Activated CD8-positive, alpha-beta memory T cell treated with anti-CD3 and anti-CD28 coated beads, Interleukin-2, amount 10 ng/mL, durations not matched to agents 7 days and 5 days (primary cell): Measurements from ENCODE around the gene PPP1R15B. TPM values are rescaled to one million over a fixed set of nuclear protein-coding genes. Genes with fewer than 3 reads are reported as not detected.

Source experiments
- ATAC-seq: fragments of 150-1000 bp; cut with Tn5 transposase; one replicate; pipeline ENCODE4 v1.10.0; 2021; ENCODE audit warnings: moderate library complexity
- CTCF ChIA-PET: fragments of 350-600 bp; sonication (Branson Sonifier 250); formaldehyde crosslinking; loops from one replicate; lab custom pipeline; 2021; ENCODE audit warnings: antibody characterized with exemption; lab: Charles Lee
- DNase-seq: peaks from one replicate; pipeline ENCODE4 v3.0.0-alpha.2; 2020
- H3K27ac Mint-ChIP-seq: one replicate; pipeline ENCODE4 v1.8.0; 2021; ENCODE audit warnings: mild to moderate bottlenecking, mixed read lengths
- H3K27me3 Mint-ChIP-seq: one replicate; pipeline ENCODE4 v1.8.0; 2021; ENCODE audit warnings: mixed read lengths
- H3K36me3 Mint-ChIP-seq: one replicate; pipeline ENCODE4 v1.8.0; 2021; ENCODE audit warnings: mild to moderate bottlenecking, mixed read lengths
- H3K4me1 Mint-ChIP-seq: one replicate; pipeline ENCODE4 v1.8.0; 2021; ENCODE audit warnings: mixed read lengths
- H3K4me3 Mint-ChIP-seq: one replicate; pipeline ENCODE4 v1.8.0; 2021; ENCODE audit warnings: mild to moderate bottlenecking, moderate library complexity, mixed read lengths
- H3K9me3 Mint-ChIP-seq: one replicate; pipeline ENCODE4 v1.8.0; 2022; ENCODE audit warnings: low read depth, mixed read lengths
- total RNA-seq, 2 experiments: library from RNA; stranded (reverse); gene quantifications; one replicate each; pipeline ENCODE4 v1.2.3, GENCODE V29; 2021

PPP1R15B gene
- total RNA-seq, result 10 to 100 TPM; 75.5 to 81.7 TPM

- H3K27me3 Mint-ChIP-seq, result no peaks in the 10 kb centered on the region
Measured at GRCh38 chr1:204411451-204412204, at the start of gene PPP1R15B. Gene PPP1R15B, minus strand, starts transcription at chr1:204411817. Its CDS starts 406 bp downstream, at chr1:204411411.

DNA sequence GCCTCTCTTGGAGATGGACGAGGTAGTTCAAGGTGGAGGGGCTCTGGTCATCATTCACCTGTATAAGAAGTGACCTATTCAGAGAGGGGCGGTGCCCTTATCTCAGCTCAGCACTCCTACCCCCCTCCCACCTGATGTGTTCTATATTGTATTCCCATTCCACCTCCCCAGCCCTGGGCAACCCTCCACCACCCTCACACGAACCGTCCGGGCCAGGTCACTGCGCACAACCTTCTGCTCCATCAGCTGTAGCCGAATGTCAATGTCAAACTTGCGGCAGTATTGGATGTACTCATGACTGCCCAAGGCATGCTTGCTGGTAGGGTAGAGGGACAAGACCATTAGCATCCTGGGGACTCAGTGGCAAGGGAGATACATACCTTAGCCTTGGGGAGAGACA is 48.7 kb upstream of the PPP1R15B start:
- DNase-seq (no peak), ATAC-seq (no peak)
- peaks cover 42% of the 10 kb centered on the region for H3K4me1 Mint-ChIP-seq
- peak overlapping the region; percentile 73 for H3K27ac Mint-ChIP-seq
- H3K4me3 Mint-ChIP-seq, result no peak overlapping the region
- no peaks in the 10 kb centered on the region for H3K9me3 Mint-ChIP-seq
- H3K36me3 Mint-ChIP-seq, result peaks cover 22% of the 10 kb centered on the region
- H3K27me3 Mint-ChIP-seq, result no peaks in the 10 kb centered on the region
- CTCF ChIA-PET, result interaction anchor here (1.1 to 5.8 kb wide), 3 partner anchors 14 to 62 kb away, joined by 3 to 20 read pairs (median 6); partner anchors contain the start of gene PIK3C2B

More at GRCh38 chr1:204411451-204412204, at the start of gene PPP1R15B:
- no peaks in the 10 kb centered on the region for H3K9me3 Mint-ChIP-seq
- DNase-seq (peak; percentile 98), ATAC-seq (peak; percentile 91)
- H3K27ac Mint-ChIP-seq, result peak within 1 kb of the TSS; percentile 100
- peaks cover 16% of the 10 kb centered on the region for H3K4me1 Mint-ChIP-seq
- CTCF ChIA-PET, result interaction anchor here (0.7 to 5.1 kb wide), 8 partner anchors 13 to 652 kb away, joined by 3 to 66 read pairs (median 4); partner anchors contain the start of gene MDM4
- H3K36me3 Mint-ChIP-seq, result peaks cover 36% of the 10 kb centered on the region
- peak within 1 kb of the TSS; percentile 92 for H3K4me3 Mint-ChIP-seq

DNA sequence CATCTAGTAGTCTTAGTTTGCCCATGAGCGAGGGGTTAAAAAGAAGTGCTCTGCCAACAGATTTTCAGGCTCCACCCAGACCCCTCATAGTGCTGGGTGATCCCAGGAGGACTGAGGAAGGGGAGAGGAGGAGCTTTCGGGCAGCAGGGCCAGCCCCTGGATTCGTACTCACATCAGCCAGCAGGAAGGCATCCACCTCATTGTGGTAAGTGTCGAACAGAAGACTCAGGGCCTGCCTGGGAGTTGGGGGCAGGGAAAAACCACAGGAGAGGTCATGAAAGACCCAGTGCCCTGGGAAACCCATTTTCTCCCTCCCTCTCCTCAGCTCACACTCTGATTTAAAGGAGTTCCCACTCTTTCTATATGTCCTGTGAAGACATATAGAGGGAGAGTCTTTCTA is 48.1 kb upstream of the PPP1R15B start:
- H3K4me1 Mint-ChIP-seq, result peaks cover 39% of the 10 kb centered on the region

DNA sequence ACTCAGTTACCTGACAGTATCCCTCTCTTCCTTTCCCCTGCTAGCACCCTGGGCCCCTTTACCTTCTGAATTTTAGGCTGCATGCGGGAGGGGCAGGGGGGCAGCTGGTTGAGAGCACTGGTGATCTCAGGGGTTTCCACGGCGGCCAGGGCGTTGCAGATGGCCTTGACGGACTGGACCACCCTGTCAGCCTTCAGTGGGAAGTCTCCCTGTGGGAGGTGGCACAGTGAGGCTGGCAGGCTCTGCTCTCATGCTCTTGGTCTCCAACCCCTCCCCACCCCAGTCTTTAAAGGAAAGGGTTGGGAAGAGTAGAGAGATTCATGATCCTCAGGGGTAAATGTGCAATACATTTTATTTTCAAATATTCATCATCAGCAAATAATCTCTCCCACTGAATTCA is 46.0 kb upstream of the PPP1R15B start:
- CTCF ChIA-PET, result interaction anchor here (1.0 to 1.6 kb wide), 6 partner anchors 8 to 47 kb away, joined by 3 to 5 read pairs (median 4); no protein-coding TSS in a partner anchor

More for the DNA sequence above, 48.1 kb upstream of the PPP1R15B start:
- Mint-ChIP-seq H3K4me3 (no peak overlapping the region), H3K36me3 (peaks cover 22% of the 10 kb centered on the region), H3K27me3 (no peaks in the 10 kb centered on the region), H3K27ac (no peak overlapping the region), H3K9me3 (no peaks in the 10 kb centered on the region)
- DNase-seq (no peak), ATAC-seq (no peak)
- CTCF ChIA-PET, result interaction anchor here (1.1 to 5.8 kb wide), 2 partner anchors 14 to 61 kb away, joined by 3 to 20 read pairs; no protein-coding TSS in a partner anchor

GRCh38 chr1:204456826-204457442 is 45.3 kb upstream of the PPP1R15B start:
- H3K36me3 Mint-ChIP-seq, result peaks cover 27% of the 10 kb centered on the region
- H3K4me1 Mint-ChIP-seq, result peaks cover 32% of the 10 kb centered on the region
- H3K27ac Mint-ChIP-seq, result no peak overlapping the region
- ATAC-seq, result no peak
- no peaks in the 10 kb centered on the region for H3K9me3 Mint-ChIP-seq
- no peak for DNase-seq
- H3K4me3 Mint-ChIP-seq, result no peak overlapping the region
- CTCF ChIA-PET, result interaction anchor here (1.2 to 3.0 kb wide), 4 partner anchors 12 to 48 kb away, joined by 3 to 11 read pairs (median 4); partner anchors contain the start of gene PIK3C2B
- H3K27me3 Mint-ChIP-seq, result no peaks in the 10 kb centered on the region

More for the DNA sequence above, 46.0 kb upstream of the PPP1R15B start:
- Mint-ChIP-seq H3K27ac (no peak overlapping the region), H3K9me3 (no peaks in the 10 kb centered on the region), H3K36me3 (peaks cover 27% of the 10 kb centered on the region), H3K4me3 (no peak overlapping the region), H3K27me3 (no peaks in the 10 kb centered on the region), H3K4me1 (peaks cover 36% of the 10 kb centered on the region)
- DNase-seq, result no peak
- no peak for ATAC-seq

DNA sequence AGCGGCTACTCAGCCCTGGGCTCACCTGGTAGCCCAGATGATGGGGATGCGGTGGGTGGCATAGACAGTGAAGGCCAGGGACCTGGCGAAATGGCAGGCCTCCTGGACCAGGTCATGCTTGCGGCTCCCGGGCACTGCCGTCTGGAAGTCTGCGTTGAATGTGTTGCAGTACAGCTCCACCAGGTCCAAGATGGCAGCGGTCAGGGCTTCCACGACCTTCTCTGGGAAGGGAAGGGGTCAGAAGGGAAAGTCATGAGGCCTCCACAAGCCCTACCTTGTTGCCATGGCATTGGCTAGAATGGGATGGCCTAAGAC is 44.2 kb upstream of the PPP1R15B start:
- H3K9me3 Mint-ChIP-seq, result no peaks in the 10 kb centered on the region
- CTCF ChIA-PET, result interaction anchor here (0.9 to 3.0 kb wide), 2 partner anchors 9 to 39 kb away, joined by 3 to 11 read pairs; partner anchors contain the start of gene PIK3C2B
- H3K4me3 Mint-ChIP-seq, result no peak overlapping the region
- H3K36me3 Mint-ChIP-seq, result peaks cover 27% of the 10 kb centered on the region
- H3K4me1 Mint-ChIP-seq, result peaks cover 25% of the 10 kb centered on the region
- no peaks in the 10 kb centered on the region for H3K27me3 Mint-ChIP-seq
- ATAC-seq (no peak), DNase-seq (no peak)
- H3K27ac Mint-ChIP-seq, result no peak overlapping the region

DNA sequence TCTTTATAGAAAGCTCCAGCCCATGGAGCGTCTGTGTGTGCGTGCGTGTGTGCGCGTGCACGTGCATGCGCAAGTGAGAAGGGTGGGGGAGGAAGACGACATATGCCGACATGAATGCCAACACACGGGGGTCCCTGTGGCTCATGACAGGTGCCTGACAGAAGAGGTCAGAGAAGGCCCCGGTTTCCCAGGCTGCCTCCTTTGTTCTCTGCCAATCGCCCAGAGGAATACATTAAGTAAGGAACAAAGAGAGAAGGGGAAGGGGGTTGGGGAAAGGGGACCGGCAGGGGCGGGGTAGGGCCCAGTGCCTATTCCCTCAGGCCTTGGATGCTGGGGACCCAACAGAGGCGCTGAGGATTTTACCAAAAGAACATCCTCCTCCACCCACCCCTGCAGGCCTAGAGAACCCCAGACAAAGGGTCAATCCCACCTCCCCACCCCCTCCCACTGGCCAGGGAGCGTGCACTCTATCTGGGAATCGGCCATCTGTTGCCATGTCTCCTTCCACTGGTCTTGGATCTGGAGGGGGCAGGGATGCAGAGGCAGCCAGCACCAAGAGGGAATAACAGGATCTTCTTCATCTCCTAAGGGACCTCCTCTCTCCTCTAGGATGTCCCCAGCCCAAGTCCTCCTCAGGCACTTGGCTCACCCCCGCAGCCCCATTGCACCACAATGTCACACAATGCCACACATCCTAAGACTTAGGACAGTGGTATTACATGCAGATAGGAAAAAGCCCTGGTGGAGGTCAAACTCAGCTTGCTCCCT is 43.6 kb upstream of the PPP1R15B start:
- H3K9me3 Mint-ChIP-seq, result no peaks in the 10 kb centered on the region
- DNase-seq (no peak), ATAC-seq (no peak)
- peaks cover 24% of the 10 kb centered on the region for H3K36me3 Mint-ChIP-seq
- H3K4me1 Mint-ChIP-seq, result peaks cover 23% of the 10 kb centered on the region
- no peaks in the 10 kb centered on the region for H3K27me3 Mint-ChIP-seq
- no peak overlapping the region for H3K4me3 Mint-ChIP-seq
- CTCF ChIA-PET, result interaction anchor here (0.9 to 3.0 kb wide), 3 partner anchors 9 to 352 kb away, joined by 3 to 11 read pairs (median 6); partner anchors contain the start of gene PIK3C2B
- H3K27ac Mint-ChIP-seq, result peak overlapping the region; percentile 21

DNA sequence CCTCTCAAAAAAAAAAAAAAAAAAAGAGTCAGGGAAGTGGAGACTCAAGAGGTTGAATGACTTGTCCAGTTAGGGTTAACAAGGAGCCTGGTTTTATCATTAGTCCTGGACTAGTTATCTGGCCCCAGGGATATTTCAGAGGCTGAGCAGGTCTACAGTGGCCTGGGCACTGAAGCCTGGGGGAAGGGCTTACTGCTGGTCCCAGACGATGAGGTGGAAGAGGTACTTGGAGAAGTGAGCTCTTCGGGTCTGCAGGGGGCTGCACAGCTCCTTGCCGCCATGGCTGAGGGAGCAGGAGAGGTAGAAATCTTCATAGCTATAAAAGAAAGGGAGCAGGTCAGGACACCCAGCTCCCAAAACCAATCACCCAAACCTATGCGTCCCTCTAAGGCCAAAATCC is 42.9 kb upstream of the PPP1R15B start:
- peaks cover 16% of the 10 kb centered on the region for H3K36me3 Mint-ChIP-seq
- H3K27ac Mint-ChIP-seq, result peak overlapping the region; percentile 21

DNA sequence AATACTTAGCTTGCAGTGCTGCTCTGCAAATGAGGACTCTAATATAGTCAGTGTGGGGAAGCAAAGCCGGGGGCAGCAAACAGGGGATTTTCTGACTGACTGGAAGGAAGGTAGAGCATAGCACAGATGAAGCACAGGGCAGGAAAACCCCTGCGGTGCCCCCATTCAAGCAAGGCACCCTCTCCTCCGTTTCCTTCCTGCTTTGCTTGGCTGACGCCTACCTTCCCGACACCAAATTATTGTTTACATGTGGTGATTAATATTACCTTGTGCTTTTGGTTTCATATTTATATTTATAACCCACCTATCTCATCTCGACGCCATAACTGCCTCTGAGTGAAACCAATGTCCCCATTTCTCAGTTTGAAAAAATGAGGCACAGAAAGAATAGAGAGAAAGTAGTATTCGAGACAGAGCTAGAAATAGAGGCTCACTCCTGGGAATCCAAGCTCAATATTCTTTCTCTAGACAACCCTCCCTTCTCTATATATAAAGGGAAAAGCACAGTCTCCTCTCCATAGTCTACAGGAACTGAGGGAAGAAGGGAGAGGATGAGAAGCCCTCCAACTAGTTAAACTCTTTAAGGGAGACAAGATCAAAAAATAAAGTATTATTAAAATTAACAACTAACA is 41.6 kb upstream of the PPP1R15B start:
- DNase-seq (peak; percentile 84), ATAC-seq (peak; percentile 93)
- Mint-ChIP-seq H3K4me3 (peak overlapping the region; percentile 61), H3K27ac (peak overlapping the region; percentile 95), H3K9me3 (no peaks in the 10 kb centered on the region), H3K27me3 (no peaks in the 10 kb centered on the region), H3K4me1 (peaks cover 38% of the 10 kb centered on the region), H3K36me3 (peaks cover 9% of the 10 kb centered on the region)
- CTCF ChIA-PET, result interaction anchor here (2.1 to 27.6 kb wide), 3 partner anchors 21 to 354 kb away, joined by 6 to 918 read pairs (median 174); partner anchors contain the start of gene PIK3C2B

More for the DNA sequence above, 42.9 kb upstream of the PPP1R15B start:
- Mint-ChIP-seq H3K27me3 (no peaks in the 10 kb centered on the region), H3K4me1 (peaks cover 28% of the 10 kb centered on the region), H3K9me3 (no peaks in the 10 kb centered on the region), H3K4me3 (no peak overlapping the region)
- no peak for ATAC-seq
- DNase-seq, result no peak
- CTCF ChIA-PET, result interaction anchor here (2.1 to 13.7 kb wide), 3 partner anchors 22 to 352 kb away, joined by 6 to 174 read pairs (median 11); partner anchors contain the start of gene PIK3C2B

GRCh38 chr1:204451352-204452124 is 39.9 kb upstream of the PPP1R15B start:
- no peaks in the 10 kb centered on the region for H3K9me3 Mint-ChIP-seq
- H3K4me1 Mint-ChIP-seq, result peaks cover 41% of the 10 kb centered on the region
- no peak overlapping the region for H3K4me3 Mint-ChIP-seq
- ATAC-seq, result no peak
- DNase-seq, result no peak
- H3K27ac Mint-ChIP-seq, result peak overlapping the region; percentile 55
- no peaks in the 10 kb centered on the region for H3K27me3 Mint-ChIP-seq
- peaks cover 9% of the 10 kb centered on the region for H3K36me3 Mint-ChIP-seq
- CTCF ChIA-PET, result interaction anchor here (0.6 to 27.6 kb wide), 4 partner anchors 19 to 356 kb away, joined by 3 to 918 read pairs (median 92); partner anchors contain the start of genes MDM4 and PIK3C2B

GRCh38 chr1:204450461-204451257 is 39.0 kb upstream of the PPP1R15B start:
- Mint-ChIP-seq H3K27ac (peak overlapping the region; percentile 4), H3K4me3 (no peak overlapping the region), H3K36me3 (peaks cover 11% of the 10 kb centered on the region), H3K9me3 (no peaks in the 10 kb centered on the region), H3K4me1 (peaks cover 42% of the 10 kb centered on the region), H3K27me3 (no peaks in the 10 kb centered on the region)
- CTCF ChIA-PET, result interaction anchor here (0.6 to 27.6 kb wide), 6 partner anchors 8 to 357 kb away, joined by 3 to 918 read pairs (median 6); partner anchors contain the start of genes MDM4 and PIK3C2B
- DNase-seq (no peak), ATAC-seq (no peak)
